ENCODE data around the gene FBXL14.

GRCh38 chr12:1579651-1580435 is 14.5 kb downstream of the FBXL14 start:
- TF ChIP-seq POLR2A (IDR thresholded peaks at IDR 0.05; ENCODE audit: low read length) = no peak
- no peak for TF ChIP-seq GATA1 (IDR thresholded peaks at IDR 0.05; ENCODE audit: low read depth, low read length)
